Loucy (cell line): ENCODE results near the gene TXNDC12.

Experiments
- CTCF ChIP-seq: fragments of 200-600 bp; sonication (generic); conservative IDR thresholded peaks from 2 replicates; pipeline ENCODE4 v1.5.1; 2014; ENCODE audit warnings: mild to moderate bottlenecking, antibody characterized with exemption, low read length
- EZH2phosphoT487 ChIP-seq: fragments of 200-600 bp; IDR thresholded peaks from 2 replicates; pipeline ENCODE4 v1.6.1; 2018; ENCODE audit warnings: antibody characterized with exemption, mild to moderate bottlenecking, moderate library complexity, borderline replicate concordance

- TF ChIP-seq CTCF = no peak
- no peak for TF ChIP-seq EZH2phosphoT487
Measured at GRCh38 chr1:51982161-51982560, 72.8 kb downstream of the TXNDC12 start.
